Activated CD4-positive, alpha-beta T cell treated with anti-CD3 and anti-CD28 coated beads, Interleukin-2, amount 10 ng/mL, durations not matched to agents 7 days and 5 days (primary cell): ENCODE measurements around the gene PBXIP1. TPM values are rescaled to one million over a fixed set of nuclear protein-coding genes. Genes with fewer than 3 reads are reported as not detected.

Experiments used
- CTCF ChIA-PET: fragments of 350-600 bp; sonication (Branson Sonifier 250); formaldehyde crosslinking; loops from one replicate; lab custom pipeline; 2021; ENCODE audit warnings: antibody characterized with exemption; lab: Charles Lee
- POLR2A ChIA-PET: fragments of 350-600 bp; sonication (Branson Sonifier 250); formaldehyde crosslinking; loops from one replicate; lab custom pipeline; 2021; ENCODE audit warnings: antibody characterized with exemption; lab: Charles Lee
- DNase-seq: peaks from one replicate; pipeline ENCODE4 v3.0.0-alpha.2; 2020
- H3K27ac Mint-ChIP-seq: one replicate; pipeline ENCODE4 v1.8.0; 2021; ENCODE audit warnings: mild to moderate bottlenecking, moderate library complexity, mixed read lengths
- H3K27me3 Mint-ChIP-seq: one replicate; pipeline ENCODE4 v1.8.0; 2021; ENCODE audit warnings: mixed read lengths
- H3K36me3 Mint-ChIP-seq: one replicate; pipeline ENCODE4 v1.8.0; 2021; ENCODE audit warnings: low read depth, mixed read lengths
- H3K4me1 Mint-ChIP-seq: one replicate; pipeline ENCODE4 v1.8.0; 2021; ENCODE audit warnings: mixed read lengths
- H3K4me3 Mint-ChIP-seq: one replicate; pipeline ENCODE4 v1.8.0; 2021; ENCODE audit warnings: mild to moderate bottlenecking, moderate library complexity, mixed read lengths
- H3K9me3 Mint-ChIP-seq: one replicate; pipeline ENCODE4 v1.8.0; 2021; ENCODE audit warnings: mixed read lengths
- total RNA-seq, 2 experiments: library from RNA; stranded (reverse); gene quantifications; one replicate each; pipeline ENCODE4 v1.2.3, GENCODE V29; 2021

PBXIP1 gene
- total RNA-seq, 2 experiments from 2014 or later = 74.6 to 92.0 TPM

DNA sequence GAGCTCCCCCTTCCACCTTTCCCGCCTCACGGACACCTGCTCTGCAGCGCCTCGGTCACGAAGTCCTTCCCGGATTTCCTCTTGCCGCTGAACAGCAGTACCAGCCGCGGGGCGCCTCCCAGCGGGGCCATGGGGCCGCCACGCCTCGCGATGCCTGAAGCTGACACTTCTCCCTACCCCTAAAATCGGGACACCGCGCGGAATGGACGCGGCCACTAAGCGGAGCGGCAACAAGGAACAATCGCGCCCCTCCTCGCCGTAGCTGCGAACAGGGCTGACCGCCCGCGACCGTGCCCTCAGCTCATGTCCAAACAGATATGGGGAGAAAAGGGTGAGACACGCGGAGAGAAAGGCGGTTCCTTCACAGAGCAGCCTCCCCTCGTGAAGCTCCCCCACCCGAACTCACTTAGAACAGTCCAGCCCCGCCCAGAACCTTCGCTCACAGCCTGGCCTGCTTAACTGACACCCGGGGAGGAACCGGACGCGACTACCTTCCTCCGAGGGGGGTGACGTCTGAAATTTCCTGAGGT, 19.3 kb downstream of the PBXIP1 start, which contains the start of gene PMVK:
Gene PMVK, minus strand, starts transcription at position 165 of the 530 bp plus-strand sequence. Its CDS starts 34 bp downstream, at position 131.
- peak within 1 kb of the TSS; percentile 98 for H3K27ac Mint-ChIP-seq
- no peaks in the 10 kb centered on the region for H3K27me3 Mint-ChIP-seq
- DNase-seq = peak; percentile 97
- H3K9me3 Mint-ChIP-seq = no peaks in the 10 kb centered on the region
- peak within 1 kb of the TSS; percentile 96 for H3K4me3 Mint-ChIP-seq
- ChIA-PET POLR2A (interaction anchor here (0.9 to 1.0 kb wide), 2 partner anchors 18 to 369 kb away, joined by 3 read pairs; partner anchors contain the start of gene CHRNB2), CTCF (interaction anchor here (0.7 to 2.1 kb wide), 22 partner anchors 9 to 377 kb away, joined by 3 to 8 read pairs (median 4); partner anchors contain the start of genes FLAD1, KRTCAP2, PBXIP1 and PYGO2)
- H3K36me3 Mint-ChIP-seq = peaks cover 5% of the 10 kb centered on the region
- H3K4me1 Mint-ChIP-seq = peaks cover 58% of the 10 kb centered on the region

DNA sequence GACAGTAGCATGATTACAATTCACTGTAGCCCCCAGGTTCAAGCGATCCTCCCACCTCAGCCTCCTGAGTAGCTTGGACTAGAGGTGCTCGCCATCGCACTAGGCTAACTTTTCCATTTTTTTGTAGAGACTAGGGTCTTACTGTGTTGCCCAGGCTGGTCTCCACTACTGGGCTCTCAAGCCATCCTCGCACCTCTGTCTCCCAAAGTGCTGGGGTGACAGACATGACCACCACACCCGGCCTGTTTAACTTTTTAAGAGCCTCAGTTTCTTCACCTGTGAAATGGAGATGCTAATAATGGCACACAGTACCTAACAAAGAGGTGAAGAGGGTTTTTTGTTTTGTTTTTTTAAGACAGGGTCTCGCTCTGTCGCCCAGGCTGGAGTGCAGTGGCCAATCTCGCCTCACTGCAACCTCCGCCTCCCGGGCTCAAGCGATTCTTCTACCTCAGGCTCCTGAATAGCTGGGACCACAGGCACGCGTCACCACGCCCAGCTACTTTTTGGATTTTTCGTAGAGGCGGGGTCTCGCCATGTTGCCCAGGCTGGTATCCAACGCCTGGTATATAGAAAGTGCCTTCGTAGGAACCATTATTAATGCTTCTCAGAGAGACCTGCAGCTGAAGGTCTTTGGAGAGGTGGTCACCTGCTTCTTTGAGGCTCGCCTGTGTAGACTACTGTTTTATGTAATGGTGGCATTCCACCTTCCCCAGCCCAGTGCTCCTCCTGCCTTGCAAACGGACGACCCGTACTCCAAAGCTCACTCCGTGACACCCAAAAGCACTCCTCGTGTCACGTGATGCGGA, 19.9 kb downstream of the PBXIP1 start:
- DNase-seq = no peak
- Mint-ChIP-seq H3K4me1 (peaks cover 51% of the 10 kb centered on the region), H3K27me3 (no peaks in the 10 kb centered on the region), H3K4me3 (peak overlapping the region; percentile 96), H3K27ac (peak overlapping the region; percentile 98), H3K9me3 (no peaks in the 10 kb centered on the region), H3K36me3 (peaks cover 5% of the 10 kb centered on the region)
- ChIA-PET CTCF (interaction anchor here (0.5 to 2.1 kb wide), 24 partner anchors 9 to 510 kb away, joined by 3 to 8 read pairs (median 4); partner anchors contain the start of genes FLAD1, KRTCAP2, PBXIP1 and PYGO2), POLR2A (interaction anchor here (0.9 to 1.0 kb wide), 2 partner anchors 19 to 368 kb away, joined by 3 read pairs; partner anchors contain the start of gene CHRNB2)

DNA sequence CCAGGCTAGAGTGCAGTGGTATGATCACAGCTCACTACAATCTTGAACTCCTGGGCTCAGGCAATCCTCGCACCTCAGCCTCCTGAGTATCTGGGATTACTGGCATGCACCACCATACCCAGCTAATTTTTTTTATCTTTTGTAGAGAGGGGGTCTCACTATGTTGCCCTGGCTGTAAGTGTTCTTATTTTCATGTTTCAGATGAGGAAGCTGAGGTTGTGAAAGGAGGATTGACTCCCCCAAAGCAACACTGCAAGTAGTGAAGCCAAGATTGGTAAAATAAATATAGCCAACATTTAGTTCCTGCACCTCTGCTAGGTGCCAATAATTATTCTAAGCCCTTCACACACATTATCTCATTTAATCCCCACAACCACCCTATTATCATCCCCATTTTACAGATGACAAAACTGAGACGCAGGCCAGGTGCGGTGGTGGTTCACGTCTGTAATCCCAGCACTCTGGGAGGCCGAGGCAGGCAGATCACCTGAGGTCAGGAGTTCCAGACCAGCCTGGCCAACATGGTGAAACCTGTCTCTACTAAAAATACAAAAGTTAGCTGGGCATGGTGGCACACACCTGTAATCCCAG, 21.4 kb downstream of the PBXIP1 start:
- H3K27me3 Mint-ChIP-seq = no peaks in the 10 kb centered on the region
- peaks cover 40% of the 10 kb centered on the region for H3K4me1 Mint-ChIP-seq
- CTCF ChIA-PET = interaction anchor here (1.2 to 1.3 kb wide), 3 partner anchors 13 to 388 kb away, joined by 3 read pairs; no protein-coding TSS in a partner anchor
- DNase-seq = no peak
- H3K4me3 Mint-ChIP-seq = no peak overlapping the region
- H3K27ac Mint-ChIP-seq = no peak overlapping the region
- H3K36me3 Mint-ChIP-seq = peaks cover 7% of the 10 kb centered on the region
- POLR2A ChIA-PET = no interaction called here
- H3K9me3 Mint-ChIP-seq = no peaks in the 10 kb centered on the region

DNA sequence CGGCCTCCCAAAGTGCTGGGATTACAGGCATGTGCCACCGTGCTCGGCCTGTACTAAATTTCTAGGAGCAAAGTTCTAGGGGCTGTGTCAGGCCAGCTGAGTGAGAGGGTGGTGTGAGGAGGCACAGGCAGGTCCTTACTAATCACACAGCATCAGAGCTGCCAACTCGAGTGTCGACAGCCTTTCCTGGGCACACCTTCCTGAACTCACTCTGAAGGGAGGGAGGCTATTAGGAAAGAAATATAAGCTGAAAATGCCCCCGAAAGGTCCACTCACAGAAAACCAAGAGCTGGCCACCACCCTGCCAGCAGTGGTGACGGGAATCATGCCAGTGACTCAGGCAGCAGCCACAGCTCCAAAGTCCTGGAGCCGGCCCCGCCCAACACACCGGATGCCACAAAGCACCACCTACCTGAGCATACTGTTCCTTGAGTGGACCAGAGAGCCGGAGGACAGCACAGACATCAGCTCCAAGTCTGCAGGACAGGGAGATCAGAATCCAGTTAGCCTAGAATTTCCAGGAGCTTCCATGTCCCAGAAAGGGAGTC, 23.9 kb downstream of the PBXIP1 start:
- Mint-ChIP-seq H3K4me1 (peaks cover 25% of the 10 kb centered on the region), H3K4me3 (no peak overlapping the region), H3K9me3 (no peaks in the 10 kb centered on the region), H3K27me3 (no peaks in the 10 kb centered on the region), H3K36me3 (peaks cover 24% of the 10 kb centered on the region), H3K27ac (no peak overlapping the region)
- POLR2A ChIA-PET = no interaction called here
- no peak for DNase-seq
- CTCF ChIA-PET = interaction anchor here (0.9 kb wide), 1 partner anchor 10 kb away, joined by 3 read pairs; no protein-coding TSS in a partner anchor

DNA sequence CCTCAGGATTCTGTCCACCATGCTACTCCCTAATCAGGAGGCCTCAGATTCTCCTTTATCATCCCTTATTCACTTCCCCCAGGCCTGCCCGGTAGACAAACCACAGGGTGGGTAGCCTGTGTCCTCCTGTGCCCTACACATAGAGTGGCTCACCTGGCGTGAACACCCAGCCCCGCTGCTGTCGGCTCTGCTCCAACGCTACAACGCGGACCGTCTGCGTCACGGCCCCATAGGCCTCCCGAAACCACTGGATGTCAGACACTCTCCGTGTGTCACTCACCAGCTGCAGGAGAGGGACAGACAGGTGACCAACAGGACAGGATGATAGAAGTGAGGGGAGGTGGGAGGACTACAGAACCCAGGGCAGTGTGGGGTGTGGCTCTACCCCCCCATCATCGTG, 29.7 kb downstream of the PBXIP1 start:
- Mint-ChIP-seq H3K36me3 (peaks cover 51% of the 10 kb centered on the region), H3K4me1 (peaks cover 21% of the 10 kb centered on the region)
- CTCF ChIA-PET = interaction anchor here (1.1 to 1.8 kb wide), 2 partner anchors 10 kb away, joined by 5 to 6 read pairs; partner anchors contain the start of gene PMVK

DNA sequence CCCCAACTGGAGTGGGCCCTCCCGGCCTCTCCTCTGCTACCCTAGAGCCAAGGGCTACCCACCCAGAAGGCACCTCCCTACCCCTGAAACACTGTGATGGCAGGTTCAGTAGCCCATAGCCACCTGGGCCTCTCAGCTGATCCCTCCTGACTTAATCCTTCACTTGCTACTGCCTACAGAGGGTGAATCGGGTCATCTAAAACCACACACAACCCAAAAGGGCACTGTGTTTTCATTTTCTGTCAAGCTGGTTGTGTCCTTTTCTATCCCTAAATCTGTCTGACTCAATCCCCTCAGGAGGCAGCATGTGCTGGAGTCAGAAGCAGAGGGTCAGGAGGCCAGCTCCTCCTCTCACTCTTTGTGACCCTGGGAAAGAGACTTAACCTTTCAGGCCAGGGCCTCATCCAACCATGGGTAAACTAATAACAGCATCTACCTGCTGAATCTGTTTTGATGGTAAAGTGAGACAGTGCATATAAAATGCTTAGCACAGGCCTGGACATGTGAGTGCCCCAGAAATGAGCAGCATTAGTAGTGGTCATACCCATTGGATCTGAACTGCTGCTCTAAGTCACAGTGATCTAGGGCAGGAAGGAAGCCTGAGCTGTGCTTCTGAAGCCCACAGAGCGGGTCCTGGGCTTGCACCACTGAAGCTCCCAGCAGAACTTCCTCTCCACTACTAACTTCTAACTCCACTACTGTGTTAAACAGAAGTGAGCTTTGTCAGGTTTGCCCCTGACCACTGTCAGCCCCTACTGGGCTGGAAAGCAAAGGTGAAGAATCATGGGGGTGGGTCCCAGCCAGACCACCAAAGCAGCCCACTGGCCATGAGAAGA, 30.3 kb downstream of the PBXIP1 start:
- Mint-ChIP-seq H3K9me3 (no peaks in the 10 kb centered on the region), H3K36me3 (peaks cover 51% of the 10 kb centered on the region), H3K27me3 (no peaks in the 10 kb centered on the region), H3K27ac (peak overlapping the region; percentile 73), H3K4me3 (no peak overlapping the region), H3K4me1 (peaks cover 21% of the 10 kb centered on the region)
- ChIA-PET POLR2A (no interaction called here), CTCF (interaction anchor here (0.6 to 1.1 kb wide), 4 partner anchors 10 to 74 kb away, joined by 3 to 5 read pairs (median 3); partner anchors contain the start of gene PMVK)
- no peak for DNase-seq

More for the DNA sequence above, 29.7 kb downstream of the PBXIP1 start:
- Mint-ChIP-seq H3K27me3 (no peaks in the 10 kb centered on the region), H3K27ac (no peak overlapping the region), H3K9me3 (no peaks in the 10 kb centered on the region), H3K4me3 (no peak overlapping the region)
- no peak for DNase-seq
- POLR2A ChIA-PET = no interaction called here

DNA sequence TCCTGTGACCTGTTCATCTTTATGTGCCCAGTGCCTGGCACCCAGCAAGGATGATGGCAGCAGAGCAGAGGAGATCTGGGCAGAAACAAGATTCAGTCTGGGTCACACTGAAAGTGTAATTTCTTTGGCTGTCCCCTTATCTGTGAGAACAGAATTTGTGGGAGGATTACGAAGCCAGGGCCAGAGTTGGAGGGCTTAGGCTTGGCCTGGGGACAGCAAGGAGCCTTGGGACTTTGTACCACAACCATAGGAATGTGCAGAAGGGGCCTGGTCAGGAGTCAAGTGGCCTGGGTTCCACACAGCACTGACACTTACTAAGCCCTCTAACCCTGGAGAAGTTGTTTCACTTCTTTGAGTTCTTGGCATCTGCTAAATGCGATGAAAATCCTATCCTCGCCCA, 32.2 kb downstream of the PBXIP1 start:
- CTCF ChIA-PET = interaction anchor here (0.6 kb wide), 2 partner anchors 95 to 530 kb away, joined by 3 read pairs; no protein-coding TSS in a partner anchor
- Mint-ChIP-seq H3K27me3 (no peaks in the 10 kb centered on the region), H3K27ac (no peak overlapping the region), H3K4me3 (no peak overlapping the region), H3K36me3 (peaks cover 43% of the 10 kb centered on the region), H3K4me1 (peaks cover 21% of the 10 kb centered on the region), H3K9me3 (no peaks in the 10 kb centered on the region)
- DNase-seq = no peak
- POLR2A ChIA-PET = no interaction called here

DNA sequence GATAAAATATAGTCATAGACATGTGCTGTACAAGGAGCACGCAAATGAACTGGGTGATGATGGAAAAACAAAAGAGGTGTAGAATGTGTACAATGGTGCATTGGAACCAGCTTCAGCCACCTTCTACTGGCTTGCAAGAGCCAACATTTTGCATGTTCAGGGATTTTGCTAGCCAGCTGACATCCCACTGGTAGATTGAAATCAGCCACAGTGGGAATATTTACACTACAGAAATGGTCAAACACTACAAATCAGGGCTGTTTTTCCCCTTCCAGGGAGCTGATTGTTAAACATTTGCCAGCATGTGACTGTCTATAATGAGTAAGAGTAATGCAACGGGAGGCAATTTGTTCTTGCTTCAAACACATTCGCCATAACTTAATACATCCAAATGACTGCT, 42.6 kb downstream of the PBXIP1 start:
- ChIA-PET POLR2A (no interaction called here), CTCF (interaction anchor here (0.6 to 1.0 kb wide), 2 partner anchors 198 to 243 kb away, joined by 4 to 5 read pairs; no protein-coding TSS in a partner anchor)
- no peak for DNase-seq
- Mint-ChIP-seq H3K27ac (no peak overlapping the region), H3K4me1 (no peaks in the 10 kb centered on the region), H3K4me3 (no peak overlapping the region), H3K9me3 (peaks cover 8% of the 10 kb centered on the region), H3K27me3 (peaks cover 3% of the 10 kb centered on the region), H3K36me3 (peaks cover 13% of the 10 kb centered on the region)

DNA sequence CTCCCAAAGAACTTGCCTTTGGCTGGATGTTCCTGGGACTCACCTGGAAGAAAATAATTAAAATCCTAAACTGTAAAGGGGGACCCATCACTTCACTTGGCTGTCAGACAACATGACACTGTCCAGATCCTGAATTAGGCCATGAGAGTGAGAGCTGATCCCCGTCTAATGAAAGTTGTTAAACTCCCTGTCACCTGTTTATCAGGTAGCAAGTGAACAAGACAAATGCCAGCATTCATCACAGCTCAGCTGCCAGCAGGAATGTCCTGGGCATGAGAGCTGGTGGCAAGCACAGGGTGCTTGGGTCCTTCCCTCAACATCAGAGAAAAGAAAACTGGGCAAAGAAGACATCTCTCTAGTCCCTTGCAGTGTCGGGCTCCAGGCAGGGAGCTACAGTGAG, 43.1 kb downstream of the PBXIP1 start:
- no peaks in the 10 kb centered on the region for H3K4me1 Mint-ChIP-seq
- POLR2A ChIA-PET = no interaction called here

DNA sequence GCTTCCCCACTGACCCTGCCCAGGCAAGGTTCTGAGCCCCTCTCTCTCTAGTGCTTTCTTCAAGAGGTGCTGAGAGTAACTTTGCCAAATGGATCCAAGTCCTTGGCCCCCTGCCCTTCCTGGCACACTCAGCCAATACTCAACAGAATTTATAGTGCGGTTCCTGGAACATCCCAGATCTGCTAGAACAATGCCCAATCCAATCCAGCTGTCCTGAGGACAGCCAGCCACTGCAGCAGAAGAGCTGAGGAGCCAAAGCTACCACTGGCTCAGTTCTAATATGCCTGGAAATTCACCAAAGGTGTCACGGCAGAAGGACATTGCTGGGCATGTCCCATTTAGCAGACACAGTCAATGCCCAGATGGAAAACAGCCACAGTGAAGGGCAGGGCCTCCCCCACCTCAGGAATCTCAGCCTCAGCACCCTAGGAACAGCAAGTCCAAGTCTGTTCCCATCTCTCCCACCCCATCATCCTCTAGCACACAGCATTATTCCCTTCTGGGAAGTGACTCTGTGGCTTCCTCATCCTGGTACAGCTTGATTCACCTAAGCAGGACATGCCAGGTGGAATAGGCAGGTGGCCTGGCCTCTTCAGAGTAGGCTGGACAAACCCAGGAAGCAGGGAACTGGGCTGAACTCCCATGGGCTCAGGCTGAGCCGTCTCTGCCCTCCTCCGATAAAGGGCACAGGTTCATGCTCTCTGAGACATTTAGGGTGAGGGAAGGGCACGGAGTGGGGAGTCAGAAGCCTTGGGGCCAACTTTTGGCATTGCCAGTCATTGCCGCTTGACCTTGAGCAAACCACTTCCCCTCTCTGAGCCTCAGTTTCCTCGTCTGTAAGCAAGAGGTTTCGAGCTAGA, 44.0 kb downstream of the PBXIP1 start:
- POLR2A ChIA-PET = no interaction called here
- no peak overlapping the region for H3K27ac Mint-ChIP-seq
- H3K36me3 Mint-ChIP-seq = peaks cover 8% of the 10 kb centered on the region
- H3K4me3 Mint-ChIP-seq = no peak overlapping the region
- peaks cover 7% of the 10 kb centered on the region for H3K9me3 Mint-ChIP-seq
- DNase-seq = no peak
- CTCF ChIA-PET = interaction anchor here (0.6 kb wide), 2 partner anchors 27 to 250 kb away, joined by 3 to 4 read pairs; no protein-coding TSS in a partner anchor
- no peaks in the 10 kb centered on the region for H3K4me1 Mint-ChIP-seq
- H3K27me3 Mint-ChIP-seq = peaks cover 3% of the 10 kb centered on the region

More for the DNA sequence above, 43.1 kb downstream of the PBXIP1 start:
- peaks cover 8% of the 10 kb centered on the region for H3K9me3 Mint-ChIP-seq
- CTCF ChIA-PET = interaction anchor here (0.6 to 1.0 kb wide), 3 partner anchors 198 to 251 kb away, joined by 4 to 5 read pairs (median 4); no protein-coding TSS in a partner anchor
- no peak for DNase-seq
- no peak overlapping the region for H3K27ac Mint-ChIP-seq
- H3K36me3 Mint-ChIP-seq = peaks cover 13% of the 10 kb centered on the region
- H3K4me3 Mint-ChIP-seq = no peak overlapping the region
- peaks cover 3% of the 10 kb centered on the region for H3K27me3 Mint-ChIP-seq

DNA sequence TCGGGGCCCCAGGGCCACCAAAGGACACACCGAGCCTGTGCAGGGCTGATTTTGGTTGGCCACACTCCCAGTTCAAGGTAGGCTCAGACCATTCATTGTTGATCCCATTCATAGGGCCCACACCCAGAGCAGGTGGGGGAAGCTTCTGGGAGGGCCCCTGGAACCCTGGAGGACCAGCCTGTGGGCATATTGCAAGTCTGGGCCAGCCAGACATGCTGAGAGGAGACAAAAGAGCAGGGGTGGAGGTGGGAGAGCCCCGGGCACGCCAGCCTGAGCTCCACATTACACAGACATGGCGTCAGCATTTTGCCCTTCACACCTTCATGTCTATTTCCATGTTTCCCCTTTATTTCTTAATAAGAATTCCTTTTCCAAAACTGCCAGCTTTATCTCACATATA, 45.0 kb downstream of the PBXIP1 start:
- no peak for DNase-seq
- ChIA-PET POLR2A (no interaction called here), CTCF (interaction anchor here (0.6 to 1.2 kb wide), 2 partner anchors 70 to 151 kb away, joined by 3 to 4 read pairs; no protein-coding TSS in a partner anchor)
- no peaks in the 10 kb centered on the region for H3K9me3 Mint-ChIP-seq
- peaks cover 3% of the 10 kb centered on the region for H3K27me3 Mint-ChIP-seq
- no peak overlapping the region for H3K27ac Mint-ChIP-seq
- no peak overlapping the region for H3K4me3 Mint-ChIP-seq
- H3K4me1 Mint-ChIP-seq = no peaks in the 10 kb centered on the region
- no peaks in the 10 kb centered on the region for H3K36me3 Mint-ChIP-seq
